NT2/D1 (cell line): Measurements from ENCODE around the gene SHROOM4.

Source experiments
- DNase-seq: peaks from one replicate; pipeline ENCODE4 v3.0.0-alpha.2; 2011; ENCODE audit warnings: low read depth, low spot score
- H3K27me3 ChIP-seq: 2 replicates; pipeline ENCODE4 v1.6.0; 2011; ENCODE audit warnings: mild to moderate bottlenecking; ENCODE audit not compliant: insufficient read length, insufficient read depth
- H3K36me3 ChIP-seq: 2 replicates; pipeline ENCODE4 v1.6.1; 2011; ENCODE audit warnings: mild to moderate bottlenecking, low read length, mixed read lengths; ENCODE audit not compliant: insufficient read depth, insufficient read length
- H3K4me1 ChIP-seq: 2 replicates; pipeline ENCODE4 v1.5.1; 2011; ENCODE audit not compliant: insufficient read depth, insufficient read length
- H3K4me3 ChIP-seq: 2 replicates; pipeline ENCODE4 v1.5.1; 2011; ENCODE audit warnings: low read depth; ENCODE audit not compliant: insufficient read length
- H3K9ac ChIP-seq: 2 replicates; pipeline ENCODE4 v1.6.0; 2011; ENCODE audit warnings: low read depth; ENCODE audit not compliant: insufficient read length
- H3K9me3 ChIP-seq: 2 replicates; pipeline ENCODE4 v1.5.1; 2011; ENCODE audit warnings: mild to moderate bottlenecking, low read length; ENCODE audit not compliant: insufficient read depth
- SUZ12 ChIP-seq: IDR thresholded peaks from 2 replicates; pipeline ENCODE4 v1.6.1; 2011; ENCODE audit not compliant: insufficient read length, insufficient read depth; ENCODE audit errors: extremely low read depth
- YY1 ChIP-seq: IDR thresholded peaks from 2 replicates; pipeline ENCODE4 v1.6.1; 2011; ENCODE audit not compliant: insufficient read length, insufficient read depth
- ZNF274 ChIP-seq: IDR thresholded peaks from 2 replicates; pipeline ENCODE4 v1.6.1; 2011; ENCODE audit warnings: mild to moderate bottlenecking, low read depth, low read length

SHROOM4 gene

GRCh38 chrX:50842221-50842620 lies 28.2 kb upstream of the SHROOM4 start:
- H3K9ac ChIP-seq, result no peak overlapping the region
- no peak overlapping the region for H3K4me3 ChIP-seq
- no peak for DNase-seq
- H3K9me3 ChIP-seq, result no peaks in the 10 kb centered on the region; the same call in 1 of the 2 replicates
- TF ChIP-seq ZNF274, result no peak
- TF ChIP-seq SUZ12, result no peak
- H3K36me3 ChIP-seq, result no peaks in the 10 kb centered on the region
- H3K27me3 ChIP-seq, result no peaks in the 10 kb centered on the region
- no peaks in the 10 kb centered on the region for H3K4me1 ChIP-seq

DNA sequence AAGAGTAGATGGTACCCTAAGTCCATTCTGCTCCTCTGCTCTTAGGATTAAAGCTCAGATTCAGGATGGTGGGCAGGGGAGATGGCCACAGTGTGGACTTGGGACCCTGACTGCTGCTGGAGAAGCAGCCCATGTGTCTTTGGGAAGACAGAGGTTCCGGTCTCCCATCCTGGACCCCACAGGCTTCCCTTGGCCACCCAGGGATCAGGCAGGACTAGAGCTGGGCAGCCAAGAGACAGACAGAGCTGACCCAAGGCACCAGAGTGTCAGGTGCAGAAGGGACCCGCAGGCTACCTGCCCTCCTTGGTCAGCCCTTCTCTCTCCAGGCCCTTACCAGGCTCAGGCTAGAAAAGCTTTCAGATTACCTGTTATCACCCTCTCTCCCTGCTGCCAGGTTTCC lies 25.7 kb upstream of the SHROOM4 start:
- no peak for DNase-seq
- TF ChIP-seq ZNF274 (no peak), YY1 (no peak), SUZ12 (no peak)
- no peaks in the 10 kb centered on the region for H3K36me3 ChIP-seq
- no peaks in the 10 kb centered on the region for H3K4me1 ChIP-seq
- no peaks in the 10 kb centered on the region; the same call in 1 of the 2 replicates for H3K9me3 ChIP-seq
- no peak overlapping the region for H3K9ac ChIP-seq
- H3K4me3 ChIP-seq, result no peak overlapping the region
- H3K27me3 ChIP-seq, result no peaks in the 10 kb centered on the region

- H3K27me3 ChIP-seq, result no peaks in the 10 kb centered on the region
- H3K36me3 ChIP-seq, result no peaks in the 10 kb centered on the region
- no peak overlapping the region for H3K4me3 ChIP-seq
- H3K9ac ChIP-seq, result no peak overlapping the region
- no peak for DNase-seq
- TF ChIP-seq ZNF274 (no peak), YY1 (no peak), SUZ12 (no peak)
- H3K9me3 ChIP-seq, result no peaks in the 10 kb centered on the region
- H3K4me1 ChIP-seq, result no peaks in the 10 kb centered on the region
Measured at GRCh38 chrX:50838820-50839600, 25.0 kb upstream of the SHROOM4 start.

DNA sequence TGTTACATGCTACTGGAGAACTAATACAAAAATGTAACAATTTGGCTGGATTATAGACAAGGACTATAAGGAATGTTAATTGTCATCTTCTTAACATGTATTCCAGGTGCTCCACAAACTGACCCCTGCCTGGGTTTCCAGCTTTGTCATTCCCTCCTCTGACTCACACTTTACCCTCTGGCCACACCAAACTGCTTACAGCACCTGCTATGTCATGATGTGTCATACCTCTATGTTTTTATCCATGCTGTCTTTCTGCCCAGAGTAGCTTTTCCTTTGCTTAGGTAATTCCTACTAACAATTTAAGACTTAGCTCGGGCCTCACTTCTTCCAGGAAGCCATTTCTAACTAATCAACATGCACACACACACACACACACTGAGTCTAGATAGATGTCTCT lies 14.0 kb upstream of the SHROOM4 start:
- Histone ChIP-seq H3K27me3 (no peaks in the 10 kb centered on the region), H3K9ac (no peak overlapping the region), H3K36me3 (no peaks in the 10 kb centered on the region), H3K9me3 (no peaks in the 10 kb centered on the region), H3K4me3 (no peak overlapping the region), H3K4me1 (no peaks in the 10 kb centered on the region)
- no peak for DNase-seq
- TF ChIP-seq YY1 (no peak), SUZ12 (no peak), ZNF274 (no peak)

GRCh38 chrX:50825825-50826224 lies 11.8 kb upstream of the SHROOM4 start:
- Histone ChIP-seq H3K4me1 (no peaks in the 10 kb centered on the region), H3K4me3 (no peak overlapping the region), H3K27me3 (no peaks in the 10 kb centered on the region), H3K9ac (no peak overlapping the region), H3K36me3 (no peaks in the 10 kb centered on the region), H3K9me3 (no peaks in the 10 kb centered on the region)
- TF ChIP-seq YY1 (no peak), SUZ12 (no peak), ZNF274 (no peak)
- no peak for DNase-seq

- Histone ChIP-seq H3K36me3 (no peaks in the 10 kb centered on the region), H3K4me3 (no peak overlapping the region), H3K4me1 (no peaks in the 10 kb centered on the region), H3K9me3 (no peaks in the 10 kb centered on the region), H3K27me3 (no peaks in the 10 kb centered on the region), H3K9ac (no peak overlapping the region)
- no peak for DNase-seq
- TF ChIP-seq ZNF274, result no peak
- no peak for TF ChIP-seq SUZ12
- no peak for TF ChIP-seq YY1
Measured at GRCh38 chrX:50818986-50819385, 5.0 kb upstream of the SHROOM4 start.

- no peaks in the 10 kb centered on the region for H3K36me3 ChIP-seq
- H3K9ac ChIP-seq, result no peak overlapping the region
- no peak for TF ChIP-seq SUZ12
- no peak for TF ChIP-seq YY1
- TF ChIP-seq ZNF274, result no peak
- no peaks in the 10 kb centered on the region for H3K27me3 ChIP-seq
- H3K4me1 ChIP-seq, result peaks cover 3% of the 10 kb centered on the region
- no peaks in the 10 kb centered on the region for H3K9me3 ChIP-seq
- no peak overlapping the region for H3K4me3 ChIP-seq
- no peak for DNase-seq
Measured at GRCh38 chrX:50815120-50815519, 1.1 kb upstream of the SHROOM4 start.

- DNase-seq, result no peak
- no peak for TF ChIP-seq ZNF274
- no peak for TF ChIP-seq YY1
- TF ChIP-seq SUZ12, result no peak
- Histone ChIP-seq H3K36me3 (no peaks in the 10 kb centered on the region), H3K9me3 (no peaks in the 10 kb centered on the region), H3K4me1 (peaks cover 3% of the 10 kb centered on the region), H3K4me3 (peak overlapping the region; percentile 71), H3K27me3 (no peaks in the 10 kb centered on the region), H3K9ac (peak overlapping the region; percentile 81)
Measured at GRCh38 chrX:50814701-50815100, 707 bp upstream of the SHROOM4 start.
